HEK293T (cell line): ENCODE data around the gene ZBTB45.
A peak's percentile ranks its signal among the peaks of the same experiment; 100 is the strongest.

Experiments
- CTCF ChIA-PET: fragments of 350-600 bp; formaldehyde crosslinking; extraction: SDS; loops from one replicate; lab custom pipeline; 2021; ENCODE audit warnings: antibody characterized with exemption, inconsistent platforms; lab: Yijun Ruan, JAX
- POLR2A ChIA-PET: fragments of 350-600 bp; formaldehyde crosslinking; extraction: SDS; loops from one replicate; lab custom pipeline; 2020; ENCODE audit warnings: antibody characterized with exemption, inconsistent platforms; lab: Yijun Ruan, JAX
- DNase-seq: peaks from one replicate; pipeline ENCODE4 v3.0.0; 2012; ENCODE audit warnings: mixed read lengths; ENCODE audit errors: extremely low spot score
- ARNT ChIP-seq: fragments of 450-650 bp; IDR thresholded peaks from 2 replicates; pipeline ENCODE4 v1.6.1; 2017; ENCODE audit warnings: mild to moderate bottlenecking
- BHLHE40 ChIP-seq: fragments of 450-650 bp; IDR thresholded peaks from 2 replicates; pipeline ENCODE4 v1.6.1; 2016; ENCODE audit warnings: mild to moderate bottlenecking, moderate library complexity, borderline replicate concordance
- CTBP1 ChIP-seq: fragments of 450-650 bp; IDR thresholded peaks from 2 replicates; pipeline ENCODE4 v1.6.1; 2016; ENCODE audit warnings: borderline replicate concordance
- ELF4 ChIP-seq: fragments of 450-650 bp; IDR thresholded peaks from 2 replicates; pipeline ENCODE4 v1.6.1; 2017; ENCODE audit warnings: antibody characterized with exemption
- FOXA1 ChIP-seq: fragments of 450-650 bp; IDR thresholded peaks from 2 replicates; pipeline ENCODE4 v1.6.1; 2016; ENCODE audit warnings: mild to moderate bottlenecking
- FOXK2 ChIP-seq: fragments of 450-650 bp; IDR thresholded peaks from 2 replicates; pipeline ENCODE4 v1.6.1; 2016; ENCODE audit warnings: mild to moderate bottlenecking
- FOXM1 ChIP-seq: fragments of 450-650 bp; IDR thresholded peaks from 2 replicates; pipeline ENCODE4 v1.6.1; 2017; ENCODE audit warnings: mild to moderate bottlenecking, borderline replicate concordance
- HDGF ChIP-seq: fragments of 450-650 bp; IDR thresholded peaks from 2 replicates; pipeline ENCODE4 v1.6.1; 2017; ENCODE audit warnings: antibody characterized with exemption, borderline replicate concordance
- L3MBTL2 ChIP-seq: fragments of 450-650 bp; conservative IDR thresholded peaks from 2 replicates; pipeline ENCODE4 v1.6.1; 2016; ENCODE audit warnings: mild to moderate bottlenecking
- LEF1 ChIP-seq: fragments of 450-650 bp; IDR thresholded peaks from 2 replicates; pipeline ENCODE4 v1.6.1; 2017; ENCODE audit warnings: mild to moderate bottlenecking, borderline replicate concordance
- NFRKB ChIP-seq: fragments of 450-650 bp; IDR thresholded peaks from 2 replicates; pipeline ENCODE4 v1.6.1; 2016; ENCODE audit warnings: mild to moderate bottlenecking, moderate library complexity
- SP1 ChIP-seq: fragments of 450-650 bp; IDR thresholded peaks from 2 replicates; pipeline ENCODE4 v1.6.1; 2017
- SUZ12 ChIP-seq: fragments of 450-650 bp; IDR thresholded peaks from 2 replicates; pipeline ENCODE4 v1.6.1; 2016; ENCODE audit warnings: mild to moderate bottlenecking
- TARDBP ChIP-seq: fragments of 450-650 bp; IDR thresholded peaks from 2 replicates; pipeline ENCODE4 v1.6.1; 2016
- ZNF384 ChIP-seq: fragments of 450-650 bp; IDR thresholded peaks from 2 replicates; pipeline ENCODE4 v1.6.1; 2016
- TF ChIP-seq, protein P1 (sequence below): fragments of 450-650 bp; IDR thresholded peaks from 2 replicates; pipeline ENCODE4 v1.6.1; 2016

ZBTB45 gene

DNA sequence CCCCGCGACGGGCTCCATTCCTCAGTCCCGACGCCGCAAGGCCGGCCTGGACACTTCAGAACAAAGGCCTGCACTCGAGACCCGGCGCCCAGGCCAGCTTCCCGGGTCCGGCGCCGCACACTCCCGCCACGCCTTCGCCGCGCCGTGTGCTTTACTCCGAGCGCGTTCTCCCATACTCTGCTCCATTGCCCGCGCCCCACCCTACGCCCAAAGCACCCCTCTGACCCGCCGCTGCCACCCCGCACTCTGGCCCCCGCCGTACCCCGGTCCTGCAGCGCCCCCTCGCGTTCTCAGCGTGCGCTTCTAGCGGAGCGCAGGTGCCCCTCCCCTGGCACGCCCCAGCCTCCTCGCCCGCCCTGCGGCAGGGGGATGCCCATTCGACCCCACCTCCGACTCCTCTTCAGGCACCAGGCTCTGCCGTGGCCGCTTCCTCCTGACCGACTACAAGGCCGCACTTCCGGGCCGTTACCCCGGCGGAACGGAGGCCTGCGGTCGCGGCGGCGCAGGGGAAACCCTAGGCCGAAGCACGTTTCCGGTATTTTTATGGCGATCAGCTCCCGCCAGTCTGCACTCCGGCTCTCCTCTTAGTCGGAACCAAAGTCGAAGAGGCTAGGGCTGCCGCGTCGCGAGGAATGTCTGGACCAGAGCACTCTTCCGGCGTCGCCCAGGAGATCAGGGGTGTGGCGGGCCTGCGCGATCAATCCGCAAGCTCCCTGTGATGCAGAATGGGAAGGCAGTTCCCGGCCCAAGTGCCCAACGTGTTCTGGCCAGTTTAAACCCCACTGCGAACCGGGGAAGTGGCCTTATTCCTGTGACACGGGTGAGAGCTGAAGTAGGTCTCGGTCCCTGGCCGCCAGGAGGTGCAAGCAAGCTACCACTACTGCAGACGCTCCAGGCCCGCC lies at the start of gene ZBTB45:
TSS of gene ZBTB45 (minus strand) at position 456 of the 902 bp plus-strand sequence. CDS start 2,137 bp downstream, outside the sequence.
- TF ChIP-seq BHLHE40 (no peak), FOXK2 (no peak), FOXA1 (no peak), ARNT (peak; percentile 77), CTBP1 (peak; percentile 96), LEF1 (no peak), ZNF384 (no peak), SUZ12 (no peak), HDGF (no peak), L3MBTL2 (peak; percentile 42), NFRKB (no peak), FOXM1 (peak; percentile 45; the same call in 1 of the 2 replicates), ELF4 (peak; percentile 90), SP1 (no peak), TARDBP (no peak)
- TF ChIP-seq, protein P1, sequence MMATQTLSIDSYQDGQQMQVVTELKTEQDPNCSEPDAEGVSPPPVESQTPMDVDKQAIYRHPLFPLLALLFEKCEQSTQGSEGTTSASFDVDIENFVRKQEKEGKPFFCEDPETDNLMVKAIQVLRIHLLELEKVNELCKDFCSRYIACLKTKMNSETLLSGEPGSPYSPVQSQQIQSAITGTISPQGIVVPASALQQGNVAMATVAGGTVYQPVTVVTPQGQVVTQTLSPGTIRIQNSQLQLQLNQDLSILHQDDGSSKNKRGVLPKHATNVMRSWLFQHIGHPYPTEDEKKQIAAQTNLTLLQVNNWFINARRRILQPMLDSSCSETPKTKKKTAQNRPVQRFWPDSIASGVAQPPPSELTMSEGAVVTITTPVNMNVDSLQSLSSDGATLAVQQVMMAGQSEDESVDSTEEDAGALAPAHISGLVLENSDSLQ = peak; percentile 77
- POLR2A ChIA-PET = interaction anchor here (0.5 to 7.8 kb wide), 39 partner anchors 9 to 838 kb away, joined by 3 to 96 read pairs (median 4); partner anchors contain the start of genes CHMP2A, TRIM28, UBE2M and ZNF274
- DNase-seq = peak; percentile 87
- CTCF ChIA-PET = interaction anchor here (0.6 to 2.1 kb wide), 9 partner anchors 9 to 117 kb away, joined by 3 to 9 read pairs (median 4); partner anchors contain the start of genes CHMP2A and TRIM28

DNA sequence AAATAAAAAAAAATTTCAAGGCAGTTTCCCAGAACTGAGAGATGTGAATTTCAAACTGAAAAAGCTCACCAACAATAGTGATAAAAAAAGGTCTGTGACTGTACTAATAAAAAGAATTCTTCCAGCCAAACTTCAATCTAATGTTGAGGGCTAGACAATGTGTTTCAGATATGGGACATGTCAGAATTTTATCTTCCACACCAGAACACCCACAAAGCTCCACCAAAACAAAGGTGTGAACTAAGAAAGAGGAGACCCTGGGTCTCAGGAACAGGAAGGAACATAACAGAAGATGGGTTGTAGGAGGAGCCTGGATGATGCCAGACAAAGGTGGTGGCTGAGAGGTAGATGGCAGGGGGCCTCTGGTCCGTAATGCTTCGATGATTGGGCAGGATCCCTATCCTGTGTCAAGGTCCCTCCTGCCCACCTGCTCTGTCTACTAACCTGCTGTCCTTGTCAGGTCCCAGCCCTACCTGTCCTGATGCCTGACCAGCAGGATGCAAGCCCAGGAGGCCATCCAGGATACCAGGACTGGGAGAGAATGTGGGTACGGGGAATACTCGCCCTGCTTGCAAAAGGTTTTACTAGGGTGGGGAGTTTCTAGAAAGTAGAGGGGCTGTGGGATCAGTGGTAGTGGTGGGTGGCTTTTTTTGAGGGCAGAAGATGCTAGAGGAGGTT lies 49.0 kb upstream of the ZBTB45 start:
- POLR2A ChIA-PET = interaction anchor here (1.0 to 1.8 kb wide), 5 partner anchors 9 to 49 kb away, joined by 3 to 14 read pairs (median 4); partner anchors contain the start of genes TRIM28 and ZBTB45

DNA sequence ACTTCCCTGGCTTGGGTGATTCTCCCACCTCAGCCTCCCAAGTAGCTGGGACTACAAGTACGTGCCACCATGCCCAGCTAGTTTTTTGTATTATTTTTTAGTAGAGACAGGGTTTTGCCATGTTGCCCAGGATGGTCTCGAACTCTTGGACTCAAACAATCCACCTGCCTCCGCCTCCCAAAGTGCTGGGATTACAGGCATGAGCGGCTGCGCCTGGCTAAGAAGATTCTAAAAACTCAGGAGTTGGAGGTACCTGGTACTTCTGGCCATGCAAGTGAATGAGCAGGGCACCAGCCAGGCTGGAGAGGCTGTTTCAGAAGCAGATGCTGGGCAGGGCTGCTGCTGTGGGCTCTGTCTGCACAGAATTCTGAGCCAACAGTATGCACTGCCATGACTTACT lies 47.4 kb upstream of the ZBTB45 start:
- ChIA-PET CTCF (no interaction called here), POLR2A (interaction anchor here (1.4 kb wide), 1 partner anchor 47 kb away, joined by 4 read pairs; the partner anchor contains the start of gene ZBTB45)
- TF ChIP-seq FOXM1 = no peak
- TF ChIP-seq TARDBP = no peak
- no peak for TF ChIP-seq SUZ12
- TF ChIP-seq ELF4 = no peak
- TF ChIP-seq LEF1 = no peak
- no peak for TF ChIP-seq L3MBTL2
- TF ChIP-seq BHLHE40 = no peak
- no peak for TF ChIP-seq NFRKB
- TF ChIP-seq, protein P1 = no peak
- TF ChIP-seq HDGF = no peak
- DNase-seq = no peak

More for the DNA sequence above, 49.0 kb upstream of the ZBTB45 start:
- CTCF ChIA-PET = no interaction called here
- DNase-seq = no peak
- TF ChIP-seq BHLHE40 (no peak), FOXK2 (no peak), TARDBP (no peak), SUZ12 (no peak), FOXM1 (no peak), FOXA1 (no peak), NFRKB (no peak), CTBP1 (no peak)
- TF ChIP-seq, protein P1 = no peak

DNA sequence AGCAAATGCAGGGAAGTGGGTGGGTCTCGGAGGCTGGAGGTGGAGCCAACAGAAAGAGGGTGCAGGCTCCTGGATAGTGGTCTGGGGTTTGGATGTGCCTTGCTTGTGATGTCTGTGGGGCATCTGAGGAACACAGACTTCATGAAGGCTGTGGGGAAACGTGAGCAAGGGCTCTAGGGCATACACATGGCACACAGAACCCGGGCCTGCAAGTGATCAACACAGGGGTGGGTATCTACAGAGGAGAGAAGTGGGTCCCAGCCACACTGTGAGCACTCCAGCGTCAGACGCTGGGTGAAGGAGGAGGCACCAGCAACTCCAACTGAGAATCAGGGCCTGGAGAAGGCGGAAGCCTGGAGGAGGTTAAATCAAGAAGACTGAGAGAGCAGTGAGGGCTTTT lies 44.2 kb upstream of the ZBTB45 start:
- ChIA-PET CTCF (no interaction called here), POLR2A (interaction anchor here (1.3 kb wide), 1 partner anchor 12 kb away, joined by 5 read pairs; no protein-coding TSS in a partner anchor)

DNA sequence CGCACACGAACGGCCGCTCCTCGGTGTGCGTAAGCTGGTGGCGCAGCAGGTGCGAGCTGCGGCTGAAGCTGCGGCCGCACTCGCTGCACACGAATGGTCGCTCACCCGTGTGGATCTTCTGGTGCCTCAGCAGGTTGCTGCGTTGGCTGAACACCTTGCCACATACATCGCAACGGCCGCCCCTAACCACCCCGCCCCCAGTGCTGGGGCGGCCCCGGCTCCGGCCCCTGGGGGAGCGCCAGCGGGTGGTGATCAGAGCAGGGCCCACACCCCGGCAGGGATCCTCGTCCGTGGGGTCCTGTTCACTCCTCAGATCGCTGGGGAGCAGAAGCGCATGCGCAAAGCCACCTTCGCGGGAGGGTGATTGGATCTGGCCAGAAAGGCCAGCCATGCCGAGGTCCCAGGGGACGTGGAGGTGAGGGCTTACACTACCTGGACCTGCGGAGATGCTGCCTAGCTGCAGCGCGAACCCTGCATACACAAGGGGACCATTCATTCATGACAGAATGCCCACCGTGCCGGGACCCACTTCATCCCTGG lies 43.5 kb upstream of the ZBTB45 start:
- DNase-seq = no peak
- no peak for TF ChIP-seq HDGF
- TF ChIP-seq TARDBP = no peak
- no peak for TF ChIP-seq FOXM1
- no peak for TF ChIP-seq L3MBTL2
- TF ChIP-seq NFRKB = no peak
- TF ChIP-seq, protein P1 = no peak
- no peak for TF ChIP-seq LEF1
- no peak for TF ChIP-seq CTBP1
- TF ChIP-seq BHLHE40 = no peak
- no peak for TF ChIP-seq ELF4
- no peak for TF ChIP-seq SP1
- no peak for TF ChIP-seq FOXA1
- TF ChIP-seq ARNT = no peak
- TF ChIP-seq FOXK2 = no peak
- no peak for TF ChIP-seq ZNF384
- ChIA-PET CTCF (no interaction called here), POLR2A (no interaction called here)

More for the DNA sequence above, 44.2 kb upstream of the ZBTB45 start:
- TF ChIP-seq ZNF384 (no peak), NFRKB (no peak), ARNT (no peak), TARDBP (no peak)
- DNase-seq = no peak
